HG03469 (cell line): ENCODE results near the gene APOLD1.
"Not testable (repeated sequence)": the region's sequence is repeated elsewhere in the genome, so short reads cannot be mapped to it uniquely, and the experiment has no call there.

Source experiments
- ATAC-seq: cut with Tn5 transposase; IDR thresholded peaks from one replicate; pipeline ENCODE4 v1.9.1; 2021; ENCODE audit warnings: mild to moderate bottlenecking, moderate library complexity, moderate number of reproducible peaks; ENCODE audit not compliant: unreplicated experiment

APOLD1 gene

DNA sequence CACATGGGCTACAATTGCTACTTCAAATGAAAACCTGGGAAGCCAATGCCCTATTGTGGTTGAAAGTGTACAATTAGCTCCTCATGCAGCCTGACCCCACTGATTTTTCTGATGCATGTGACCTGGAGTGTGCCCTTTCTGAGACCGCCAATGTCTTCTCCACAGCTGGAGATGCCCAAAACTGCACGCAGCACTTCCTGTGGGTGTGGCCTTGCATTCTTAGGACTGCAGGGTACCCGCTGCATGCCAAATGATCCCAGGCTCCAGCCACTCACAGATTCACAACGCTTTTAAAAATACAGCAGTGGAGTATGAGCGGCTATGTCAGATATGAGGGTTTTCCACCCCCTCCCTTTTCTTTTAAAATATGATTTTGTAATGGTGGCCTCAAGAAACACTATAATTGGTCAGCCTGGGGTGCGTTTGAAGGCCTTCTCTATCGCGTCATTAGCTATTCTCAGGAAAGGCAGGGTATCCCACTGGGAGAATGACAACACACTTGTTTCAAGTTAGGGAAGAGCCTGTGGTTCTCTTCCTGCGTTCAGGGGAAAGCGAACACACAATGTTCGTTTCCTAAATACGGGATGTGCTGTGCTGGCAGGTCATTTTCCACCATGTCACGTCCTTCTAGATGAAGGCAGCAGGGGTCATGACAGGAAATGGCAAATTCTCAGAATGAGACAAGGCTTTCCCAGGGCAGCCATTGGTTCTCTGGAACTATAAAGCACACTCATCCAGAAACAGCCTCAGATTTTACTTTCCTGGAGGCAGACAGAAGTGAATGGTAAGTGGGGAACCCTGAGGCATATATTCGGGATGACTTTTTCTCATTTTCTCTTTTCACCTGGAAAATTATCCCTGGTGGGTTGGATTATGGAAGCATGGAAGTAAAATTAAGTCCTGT lies at the start of gene APOLD1:
APOLD1 (plus strand) TSS at position 749 of the 904 bp plus-strand sequence; CDS start at position 782, 33 bp downstream.
- no peak for ATAC-seq

DNA sequence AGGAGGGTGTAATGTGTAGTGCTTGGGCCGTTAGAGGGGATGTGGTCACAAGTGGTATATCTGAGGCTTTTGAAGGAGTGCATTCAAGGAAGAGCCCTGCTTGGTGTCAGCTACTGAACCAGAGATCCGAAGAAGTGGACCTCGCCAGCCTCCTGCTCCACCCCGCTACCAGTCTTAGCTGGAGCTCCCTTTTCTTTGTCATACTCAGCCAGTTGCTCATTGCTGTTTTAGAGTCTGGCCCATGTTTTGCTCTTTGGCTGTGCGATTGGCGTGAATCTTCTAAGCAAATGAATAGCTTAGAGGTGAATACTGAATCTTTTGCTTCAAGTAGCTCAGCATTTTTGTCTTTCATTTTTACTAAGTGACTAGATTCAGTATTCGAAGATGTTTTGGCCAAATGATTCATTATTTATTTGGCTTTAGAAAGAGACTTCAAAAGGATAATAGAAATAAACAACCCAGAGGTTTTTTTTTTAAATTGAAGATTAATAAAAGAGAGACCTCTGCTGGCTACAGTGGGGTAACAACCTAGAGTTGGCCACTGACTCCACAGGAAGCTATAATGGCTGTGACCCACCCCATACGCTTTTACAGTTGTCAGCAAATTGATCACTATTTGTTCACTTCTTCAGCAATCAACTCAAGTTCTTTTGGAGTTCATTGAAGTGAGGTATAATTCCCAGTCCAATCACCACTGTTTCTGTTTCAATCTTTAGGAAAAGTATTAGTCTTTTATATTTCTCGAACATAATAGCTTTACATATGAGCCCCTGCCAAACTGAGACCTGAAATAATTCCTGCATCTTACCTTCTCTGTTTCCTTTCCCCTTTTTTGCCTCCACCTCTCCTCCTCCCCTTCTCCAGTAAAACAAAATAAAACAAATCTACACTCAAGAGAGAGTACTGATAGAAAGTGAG lies 48.4 kb upstream of the APOLD1 start:
- ATAC-seq, result peak; percentile 59

DNA sequence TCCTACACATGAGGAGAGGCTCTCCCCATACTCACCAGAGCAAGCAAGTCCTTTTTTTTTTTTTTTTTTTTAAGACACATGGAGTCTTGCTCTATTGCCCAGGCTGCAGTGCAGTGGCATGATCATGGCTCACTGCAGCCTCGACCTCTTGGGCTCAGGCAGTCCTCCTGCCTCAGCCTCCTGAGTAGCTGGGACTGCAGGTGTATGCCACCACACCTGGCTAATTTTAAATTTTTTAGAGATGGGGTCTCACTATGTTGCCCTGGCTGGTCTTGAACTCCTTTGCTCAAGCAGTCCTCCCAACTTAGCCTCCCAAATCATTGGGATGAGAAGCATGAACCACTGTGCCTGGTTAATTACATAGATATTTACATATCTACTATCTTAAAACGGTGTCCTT lies 47.3 kb upstream of the APOLD1 start:
- not testable (repeated sequence) for ATAC-seq

- no peak for ATAC-seq
Observed at GRCh38 chr12:12741660-12742059, 43.8 kb upstream of the APOLD1 start.

- ATAC-seq, result no peak
Observed at GRCh38 chr12:12744546-12745305, 40.7 kb upstream of the APOLD1 start.

DNA sequence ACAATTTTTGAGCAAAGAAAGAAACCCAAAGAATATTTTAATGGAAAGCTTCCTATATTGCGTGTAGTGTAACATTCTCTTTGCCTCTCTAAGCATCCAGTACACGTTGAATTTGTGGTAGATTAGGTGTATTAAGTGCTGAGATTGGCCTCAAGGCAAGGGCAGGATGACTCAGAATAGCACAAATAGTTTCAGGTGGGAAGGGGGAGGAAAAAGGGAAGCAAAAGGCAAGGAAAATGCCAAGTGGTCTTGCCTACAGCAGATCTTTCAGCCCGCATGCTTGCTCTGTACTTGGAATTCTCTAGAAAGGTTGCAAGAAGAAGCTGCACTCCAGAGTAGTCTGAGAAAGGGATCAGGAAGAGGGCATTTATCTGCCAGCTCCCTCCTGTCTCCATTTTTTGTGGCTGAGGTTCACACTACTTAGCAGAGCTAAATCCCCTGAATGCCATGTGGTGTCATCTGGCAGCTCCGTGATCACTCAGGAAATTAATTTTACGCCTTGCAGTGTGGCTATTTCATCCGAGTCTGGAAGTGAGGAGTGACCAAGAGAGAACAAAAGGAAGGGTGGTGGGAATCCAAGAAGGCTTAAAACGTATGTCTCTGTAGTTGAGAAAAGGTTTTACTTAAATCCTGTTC lies 39.8 kb upstream of the APOLD1 start:
- ATAC-seq, result no peak

- ATAC-seq, result no peak
Observed at GRCh38 chr12:12747278-12747677, 38.2 kb upstream of the APOLD1 start.

GRCh38 chr12:12748044-12748443 lies 37.4 kb upstream of the APOLD1 start:
- no peak for ATAC-seq

GRCh38 chr12:12749433-12749832 lies 36.0 kb upstream of the APOLD1 start:
- no peak for ATAC-seq

GRCh38 chr12:12755923-12756322 lies 29.5 kb upstream of the APOLD1 start:
- ATAC-seq, result no peak

DNA sequence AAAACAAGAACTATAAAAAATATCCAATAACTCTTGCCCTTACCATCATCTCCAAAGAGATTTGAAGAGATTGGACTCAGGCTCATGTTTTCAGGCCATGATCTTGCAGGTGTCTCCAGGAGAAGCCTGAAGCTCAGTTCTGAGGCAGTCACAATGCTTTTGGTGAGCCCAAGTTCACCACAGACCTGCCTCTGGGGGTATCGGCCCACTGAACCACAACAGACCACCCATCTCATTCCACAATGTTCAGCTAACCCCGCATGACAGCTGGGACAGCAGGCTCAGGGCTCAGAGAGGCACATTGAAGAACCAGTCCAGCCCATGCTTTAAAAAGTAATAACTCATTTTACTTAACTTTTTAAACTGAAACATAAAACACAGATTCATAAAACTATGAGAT lies 28.3 kb upstream of the APOLD1 start:
- ATAC-seq, result no peak

DNA sequence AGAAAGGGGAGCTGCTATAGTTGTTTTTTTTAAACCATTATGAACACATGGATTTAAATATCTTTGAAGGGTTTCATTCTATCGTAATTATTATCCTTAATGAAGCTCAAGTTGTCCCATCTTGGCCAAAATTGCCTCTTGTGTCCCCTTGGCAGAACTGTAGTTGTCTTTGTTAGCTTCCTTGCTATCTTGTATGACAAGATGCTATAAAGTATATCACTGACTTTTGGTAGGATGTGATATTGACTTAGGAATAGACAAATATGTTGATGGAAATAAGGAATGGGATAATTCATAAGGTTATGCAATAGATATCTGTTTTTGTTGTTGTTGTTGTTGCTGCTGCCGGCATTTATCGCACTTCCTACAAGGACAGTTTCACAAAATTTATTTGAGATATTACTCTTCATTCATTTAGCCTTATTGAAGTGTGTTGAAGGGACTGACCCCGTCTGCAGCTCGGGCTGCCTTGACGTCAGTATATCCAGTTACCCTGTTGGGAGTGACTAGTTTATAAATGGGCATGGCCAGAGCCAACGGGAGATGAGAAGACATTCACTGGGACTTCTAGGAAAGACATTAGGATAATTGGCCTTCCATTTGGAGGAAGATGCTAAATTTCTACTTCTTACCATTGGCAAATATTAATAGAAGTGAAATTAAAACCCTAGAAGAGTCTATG lies 26.1 kb upstream of the APOLD1 start:
- no peak for ATAC-seq

DNA sequence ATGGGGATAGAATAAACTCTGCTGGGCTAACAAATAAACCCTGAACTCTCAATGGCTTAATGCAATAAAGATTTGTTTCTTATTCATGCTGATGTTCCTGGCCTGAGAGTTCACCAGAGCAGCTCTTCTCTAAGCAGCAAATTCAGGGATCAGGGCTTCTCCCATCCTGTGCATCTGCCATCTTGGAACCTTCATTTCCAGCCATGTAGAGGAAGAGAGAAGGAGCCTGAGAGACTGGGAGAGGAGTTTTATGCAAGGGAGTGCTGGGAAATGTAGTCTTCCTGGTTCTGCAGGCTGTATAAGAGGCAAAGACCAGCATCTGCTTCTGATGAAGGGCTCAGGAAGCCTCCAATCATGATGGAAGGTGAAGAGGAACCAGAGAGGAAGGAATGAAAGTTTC lies 20.6 kb upstream of the APOLD1 start:
- ATAC-seq, result no peak

DNA sequence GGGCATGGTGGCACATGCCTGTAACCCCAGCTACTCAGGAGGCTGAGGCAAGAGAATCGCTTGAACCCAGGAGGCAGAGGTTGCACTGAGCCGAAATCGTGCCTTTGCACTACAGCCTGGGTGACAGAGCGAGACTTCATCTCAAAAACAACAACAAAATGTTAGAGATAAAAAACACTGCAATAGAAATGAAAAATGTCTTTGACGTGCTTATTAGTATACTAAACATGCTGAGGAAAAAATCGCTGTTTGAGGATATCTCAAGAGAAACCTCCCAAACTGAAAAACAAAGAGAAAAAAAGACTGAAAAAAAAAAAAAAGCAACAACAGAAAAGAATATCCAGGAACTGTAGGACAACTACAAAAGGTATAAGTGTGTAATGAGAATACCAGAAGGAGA lies 15.2 kb upstream of the APOLD1 start:
- no peak for ATAC-seq

GRCh38 chr12:12774791-12775190 lies 10.7 kb upstream of the APOLD1 start:
- ATAC-seq, result no peak

DNA sequence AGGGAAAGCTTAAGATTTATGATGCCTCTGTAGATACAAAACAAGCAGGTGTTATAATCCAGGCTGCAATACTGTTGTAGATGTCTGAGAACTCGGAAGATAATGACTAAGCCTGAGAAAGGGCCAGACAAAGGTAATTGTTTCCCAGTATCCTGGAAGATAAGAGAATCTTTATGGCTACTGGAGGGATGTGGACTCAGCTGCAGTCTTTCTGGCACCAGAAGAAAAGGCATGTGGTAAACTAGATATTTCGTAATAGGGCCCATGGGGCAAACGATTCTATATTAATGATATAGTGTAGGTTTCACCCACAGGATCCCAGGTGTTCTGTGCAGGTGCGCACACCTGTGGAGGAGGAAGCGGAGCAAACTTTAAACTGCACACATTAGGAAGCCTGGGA lies 9.2 kb upstream of the APOLD1 start:
- ATAC-seq, result no peak

- no peak for ATAC-seq
Observed at GRCh38 chr12:12777092-12777491, 8.4 kb upstream of the APOLD1 start.

DNA sequence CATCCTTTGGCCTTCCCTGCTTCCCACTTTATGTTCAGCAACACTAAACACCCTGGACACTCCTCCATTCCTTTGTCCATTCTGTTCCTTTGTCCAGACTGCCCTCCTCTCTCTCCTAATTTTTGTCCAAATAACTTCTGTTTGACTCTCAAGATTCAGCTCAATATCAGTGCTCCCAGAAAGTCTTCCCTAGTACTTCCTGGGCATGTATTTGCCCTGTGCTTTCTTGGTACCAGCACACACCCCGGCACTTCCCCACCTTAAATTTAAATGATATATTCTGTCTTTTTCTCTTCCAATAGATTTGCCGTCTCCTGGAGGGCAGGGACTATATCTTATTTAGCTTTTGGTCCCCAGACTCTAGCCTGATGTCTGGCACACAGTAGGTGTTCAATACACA lies 6.5 kb upstream of the APOLD1 start:
- ATAC-seq, result no peak

DNA sequence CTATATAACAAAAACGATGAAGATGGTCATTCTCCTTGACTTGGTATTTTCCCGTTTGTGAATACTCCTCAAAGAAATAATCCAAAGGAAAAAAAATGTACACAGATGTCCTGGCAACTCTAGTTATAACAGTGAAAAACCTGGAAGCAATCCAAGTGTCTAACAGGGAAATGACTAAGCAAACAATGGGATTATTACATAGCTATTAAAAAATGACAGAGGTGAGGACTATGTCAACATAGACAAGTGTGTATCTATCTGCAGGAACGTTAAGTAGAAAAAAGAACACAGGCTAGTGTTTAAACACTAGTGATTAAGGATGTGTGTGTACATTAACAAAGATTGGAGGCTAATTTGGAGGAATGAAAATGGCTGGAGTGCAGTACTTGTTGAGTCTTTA lies 5.9 kb upstream of the APOLD1 start:
- ATAC-seq, result no peak

- no peak for ATAC-seq
Observed at GRCh38 chr12:12784116-12784515, 1.3 kb upstream of the APOLD1 start.
